Stomach (tissue), 9 donors: ENCODE results near the gene CRTC2. TPM values are rescaled to one million over a fixed set of nuclear protein-coding genes. Genes with fewer than 3 reads are reported as not detected.

Experiments
- DNase-seq, 2 donors: peaks; one replicate each; pipeline versions ENCODE4 v3.0.0 to v3.0.0-alpha.2; 2013 to 2019
- H3K27ac ChIP-seq, 5 donors: fragments of 200-600 bp in 4 of 5; sonication (generic) in 4 of 5; one replicate each; pipeline ENCODE4 v1.5.1; 2013 to 2019; ENCODE audit warnings: mild to moderate bottlenecking in 1 of 5, moderate library complexity in 1 of 5
- H3K27me3 ChIP-seq, 3 donors: fragments of 200-600 bp; sonication (generic); one replicate each; pipeline ENCODE4 v1.5.1; 2017 to 2019; ENCODE audit warnings: mixed run types in 1 of 3
- H3K36me3 ChIP-seq, 4 donors: fragments of 200-600 bp; sonication (generic); 1 replicate in 3 of 4; 2 replicates in 1 of 4; pipeline ENCODE4 v1.5.1; 2016 to 2019
- H3K4me1 ChIP-seq, 4 donors: fragments of 200-600 bp; sonication (generic); one replicate each; pipeline ENCODE4 v1.5.1; 2016 to 2019
- H3K4me3 ChIP-seq, 4 donors: fragments of 200-600 bp; sonication (generic) in 3 of 4; one replicate each; pipeline ENCODE4 v1.5.1; 2016 to 2019; ENCODE audit warnings: mild to moderate bottlenecking in 1 of 4
- H3K9me3 ChIP-seq, 4 donors: fragments of 200-600 bp; sonication (generic); one replicate each; pipeline ENCODE4 v1.5.1; 2016 to 2019
- EP300 ChIP-seq: sonication (generic); formaldehyde crosslinking; IDR thresholded peaks from one replicate; pipeline ENCODE4 v1.6.1; 2017; ENCODE audit warnings: antibody characterized with exemption
- POLR2A ChIP-seq, 4 donors: fragments of 450-650 bp; IDR thresholded peaks; one replicate each; pipeline ENCODE4 v1.6.1; 2016; ENCODE audit warnings: antibody characterized with exemption in 4 of 4, control low read depth in 2 of 4, mild to moderate bottlenecking in 1 of 4, moderate library complexity in 1 of 4
- POLR2AphosphoS5 ChIP-seq, 3 donors: sonication (generic); formaldehyde crosslinking; IDR thresholded peaks; one replicate each; pipeline ENCODE4 v1.6.1; 2016; ENCODE audit warnings: antibody characterized with exemption in 3 of 3
- WGBS, 5 donors: extraction: QIAGEN DNeasy Blood & Tissue Kit in 3 of 5; methylation state at CpG; one replicate each; pipeline versions ENCODE4 v1.1.5 to v1.1.7; 2013 to 2018; 5-methylcytosine and 5-hydroxymethylcytosine counted together
- intact Hi-C: fragments of 100-400 bp; cut with DNase I; formaldehyde crosslinking; loops from one replicate; pipeline ENCODE4 v1.15.1; 2023; ENCODE audit warnings: low total_unique reads
- polyA plus RNA-seq, 3 donors: library from polyadenylated mRNA; stranded (reverse); fragments of 200-250 nt; gene quantifications; one replicate each; pipeline ENCODE4 v1.2.3, GENCODE V29; 2013
- total RNA-seq, 5 donors: library from RNA; depleted of rRNA; stranded (reverse); fragments of >200 nt; gene quantifications; one replicate each; pipeline versions ENCODE4 v1.1.0 to v1.2.3, GENCODE V29; 2014 to 2016
- TF ChIP-seq, protein P1 (sequence below), 7 experiments: fragments of 450-650 bp in 4 of 7; fragments of 200-600 bp in 3 of 7; sonication (generic) in 3 of 7; IDR thresholded peaks; one replicate each; pipeline ENCODE4 v1.5.1; 2016 to 2019; ENCODE audit warnings: antibody characterized with exemption in 7 of 7, control low read depth in 2 of 7, mild to moderate bottlenecking in 1 of 7
- donor health status: healthy with polysubstance abuse.
- donor health status: Bipolar disorder and iron deficiency.
- donor health status: healthy.

Gene CRTC2
- total and polyA plus RNA-seq, 8 donors, result 1.4 to 49.6 (median 21.6) TPM

DNA sequence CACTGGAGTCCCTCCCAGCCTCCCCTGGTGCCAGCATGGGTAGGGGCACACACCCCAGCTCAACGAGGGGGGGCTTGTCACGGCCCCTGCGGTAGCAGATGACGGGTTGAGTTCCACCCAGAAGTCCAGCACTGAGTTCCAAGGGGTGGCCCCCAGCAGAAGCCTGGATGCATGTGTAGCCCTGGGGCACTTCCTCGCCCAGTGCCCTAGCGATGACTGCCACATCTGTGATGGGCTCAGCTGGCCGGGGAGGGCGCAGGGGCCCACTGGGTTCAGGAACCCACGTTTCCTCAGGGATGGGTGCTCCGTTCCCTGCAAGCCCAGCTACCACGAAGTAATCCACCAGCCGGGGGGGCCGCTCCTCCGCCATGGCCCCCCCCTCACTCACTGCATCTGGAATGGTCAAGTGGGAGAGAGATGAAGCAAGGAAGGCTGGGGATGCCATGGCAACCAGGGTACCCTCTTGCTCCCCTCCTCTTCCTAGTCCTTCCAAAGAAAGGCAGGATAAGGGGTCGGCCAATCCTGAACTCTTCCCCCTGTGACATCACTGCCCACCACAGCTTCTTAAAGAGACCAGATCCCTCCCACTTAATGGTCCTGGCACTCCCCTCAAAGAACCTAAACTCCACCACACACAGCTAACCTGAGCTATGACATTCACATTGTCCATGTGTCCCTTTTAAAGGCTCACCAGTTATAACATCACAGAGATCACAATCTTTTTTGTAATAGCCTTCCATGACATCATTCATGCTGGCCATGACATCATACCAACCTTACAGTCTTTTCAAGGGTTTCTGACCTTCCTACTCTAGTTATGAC, 14.2 kb downstream of the CRTC2 start:
- H3K36me3 ChIP-seq, result peaks cover 31 to 71% (median 69%) of the 10 kb centered on the region in 4 donors
- peaks cover 9 to 38% (median 27%) of the 10 kb centered on the region in 4 donors for H3K4me1 ChIP-seq
- 83 to 87% (median 86%) methylated on average over 3 to 15 of the region's 15 CpGs for WGBS, 5 donors
- no peak for DNase-seq
- no peaks in the 10 kb centered on the region for H3K27me3 ChIP-seq
- peak overlapping the region in 4 of 5 donors; percentile 91 to 100 (median 99) for H3K27ac ChIP-seq
- no peaks in the 10 kb centered on the region for H3K9me3 ChIP-seq
- intact Hi-C loops, result loop anchor here (10.0 kb wide), 1 partner anchor 149 kb away; no protein-coding TSS in a partner anchor
- H3K4me3 ChIP-seq, result peak overlapping the region; percentile 84 to 99 (median 94)
- TF ChIP-seq POLR2A (IDR thresholded peaks at IDR 0.05) (no peak), EP300 (no peak), POLR2AphosphoS5 (IDR thresholded peaks at IDR 0.05) (no peak)
- TF ChIP-seq, protein P1, sequence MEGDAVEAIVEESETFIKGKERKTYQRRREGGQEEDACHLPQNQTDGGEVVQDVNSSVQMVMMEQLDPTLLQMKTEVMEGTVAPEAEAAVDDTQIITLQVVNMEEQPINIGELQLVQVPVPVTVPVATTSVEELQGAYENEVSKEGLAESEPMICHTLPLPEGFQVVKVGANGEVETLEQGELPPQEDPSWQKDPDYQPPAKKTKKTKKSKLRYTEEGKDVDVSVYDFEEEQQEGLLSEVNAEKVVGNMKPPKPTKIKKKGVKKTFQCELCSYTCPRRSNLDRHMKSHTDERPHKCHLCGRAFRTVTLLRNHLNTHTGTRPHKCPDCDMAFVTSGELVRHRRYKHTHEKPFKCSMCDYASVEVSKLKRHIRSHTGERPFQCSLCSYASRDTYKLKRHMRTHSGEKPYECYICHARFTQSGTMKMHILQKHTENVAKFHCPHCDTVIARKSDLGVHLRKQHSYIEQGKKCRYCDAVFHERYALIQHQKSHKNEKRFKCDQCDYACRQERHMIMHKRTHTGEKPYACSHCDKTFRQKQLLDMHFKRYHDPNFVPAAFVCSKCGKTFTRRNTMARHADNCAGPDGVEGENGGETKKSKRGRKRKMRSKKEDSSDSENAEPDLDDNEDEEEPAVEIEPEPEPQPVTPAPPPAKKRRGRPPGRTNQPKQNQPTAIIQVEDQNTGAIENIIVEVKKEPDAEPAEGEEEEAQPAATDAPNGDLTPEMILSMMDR (IDR thresholded peaks at IDR 0.05), result no peak

GRCh38 chr1:153942766-153943549, 15.5 kb downstream of the CRTC2 start:
- no peak for DNase-seq
- H3K9me3 ChIP-seq, result no peaks in the 10 kb centered on the region
- TF ChIP-seq POLR2AphosphoS5 (IDR thresholded peaks at IDR 0.05), result no peak
- TF ChIP-seq, protein P1 (IDR thresholded peaks at IDR 0.05), result no peak
- no peak for TF ChIP-seq POLR2A (IDR thresholded peaks at IDR 0.05)
- TF ChIP-seq EP300, result no peak
- 86 to 97% (median 89%) methylated on average over 9 to 11 of the region's 11 CpGs for WGBS, 5 donors
- H3K27me3 ChIP-seq, result no peaks in the 10 kb centered on the region
- no peak overlapping the region for H3K4me3 ChIP-seq
- peaks cover 32 to 70% (median 68%) of the 10 kb centered on the region in 4 donors for H3K36me3 ChIP-seq
- no peak overlapping the region for H3K27ac ChIP-seq
- intact Hi-C loops, result loop anchor here (10.0 kb wide), 1 partner anchor 148 kb away; no protein-coding TSS in a partner anchor
- H3K4me1 ChIP-seq, result peaks cover 9 to 38% (median 27%) of the 10 kb centered on the region in 4 donors

GRCh38 chr1:153941826-153942725, 16.3 kb downstream of the CRTC2 start:
- WGBS, 5 donors, result 93 to 95% (median 95%) methylated on average over 26 to 34 of the region's 34 CpGs
- H3K27me3 ChIP-seq, result no peaks in the 10 kb centered on the region
- TF ChIP-seq POLR2AphosphoS5 (IDR thresholded peaks at IDR 0.05), result no peak
- no peak for TF ChIP-seq POLR2A (IDR thresholded peaks at IDR 0.05)
- no peak for TF ChIP-seq EP300
- TF ChIP-seq, protein P1 (IDR thresholded peaks at IDR 0.05), result no peak
- H3K27ac ChIP-seq, result no peak overlapping the region
- no peak overlapping the region for H3K4me3 ChIP-seq
- no peak for DNase-seq
- H3K4me1 ChIP-seq, result peaks cover 9 to 36% (median 25%) of the 10 kb centered on the region in 4 donors
- intact Hi-C loops, result loop anchor here (10.0 kb wide), 1 partner anchor 147 kb away; no protein-coding TSS in a partner anchor
- no peaks in the 10 kb centered on the region for H3K9me3 ChIP-seq
- H3K36me3 ChIP-seq, result peaks cover 36 to 70% (median 68%) of the 10 kb centered on the region in 4 donors
